Epidermal melanocyte (primary cell): ENCODE measurements around the gene CALML4.
"Not testable (repeated sequence)": the region's sequence is repeated elsewhere in the genome, so short reads cannot be mapped to it uniquely, and the experiment has no call there.

ENCODE experiments used
- DNase-seq: peaks from one replicate; pipeline ENCODE4 v3.0.0; 2011; ENCODE audit warnings: low spot score; ENCODE audit not compliant: insufficient read length

CALML4 gene

GRCh38 chr15:68191555-68191954 is 13.6 kb downstream of the CALML4 start:
- DNase-seq, result no peak

DNA sequence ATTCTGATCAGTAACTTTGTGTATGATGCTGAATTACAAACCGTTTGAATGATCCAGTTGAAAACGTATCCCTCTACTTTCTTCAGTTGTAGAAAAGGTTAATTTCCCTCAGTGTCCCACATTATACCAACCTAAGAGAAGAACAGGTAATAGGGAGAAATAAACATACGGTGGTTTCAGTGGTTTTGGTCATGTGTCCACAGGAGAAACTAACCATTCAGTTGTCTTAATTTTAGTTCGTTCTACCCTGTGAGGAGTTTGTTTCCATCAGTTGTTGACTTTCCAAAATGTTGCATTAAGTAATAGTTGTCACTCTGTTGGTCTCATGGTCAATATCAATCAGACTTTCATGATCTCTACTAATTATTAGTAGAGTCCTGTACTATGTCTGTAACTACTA is 15.1 kb downstream of the CALML4 start:
- no peak for DNase-seq

- no peak for DNase-seq
Measured at GRCh38 chr15:68188647-68189046, 16.5 kb downstream of the CALML4 start.

GRCh38 chr15:68187559-68187958 is 17.6 kb downstream of the CALML4 start:
- no peak for DNase-seq

- no peak for DNase-seq
Measured at GRCh38 chr15:68186671-68187397, 18.3 kb downstream of the CALML4 start.

- DNase-seq, result no peak
Measured at GRCh38 chr15:68184616-68185480, 20.3 kb downstream of the CALML4 start.

- no peak for DNase-seq
Measured at GRCh38 chr15:68183616-68184315, 21.4 kb downstream of the CALML4 start.

DNA sequence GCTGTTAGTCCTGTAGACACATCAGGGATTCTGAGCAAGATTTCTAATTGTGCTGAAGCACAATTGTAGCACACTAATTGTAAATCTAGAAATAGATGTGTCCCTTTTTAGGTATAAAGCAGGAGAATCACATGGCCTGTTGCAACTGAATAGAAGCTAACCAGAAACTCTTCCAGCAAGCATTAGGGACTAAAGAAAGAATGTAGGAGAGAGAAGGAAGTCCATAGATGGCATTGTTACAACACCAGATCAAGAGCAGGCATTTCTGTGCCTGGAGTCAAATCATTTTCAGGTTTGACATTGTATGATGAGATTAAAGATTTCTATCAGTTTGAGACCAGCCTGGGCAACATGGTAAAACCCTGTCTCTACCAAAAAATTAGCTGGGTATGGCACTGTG is 27.4 kb downstream of the CALML4 start:
- DNase-seq, result no peak

- no peak for DNase-seq
Measured at GRCh38 chr15:68176601-68177000, 28.5 kb downstream of the CALML4 start.

GRCh38 chr15:68175526-68175925 is 29.6 kb downstream of the CALML4 start:
- no peak for DNase-seq

DNA sequence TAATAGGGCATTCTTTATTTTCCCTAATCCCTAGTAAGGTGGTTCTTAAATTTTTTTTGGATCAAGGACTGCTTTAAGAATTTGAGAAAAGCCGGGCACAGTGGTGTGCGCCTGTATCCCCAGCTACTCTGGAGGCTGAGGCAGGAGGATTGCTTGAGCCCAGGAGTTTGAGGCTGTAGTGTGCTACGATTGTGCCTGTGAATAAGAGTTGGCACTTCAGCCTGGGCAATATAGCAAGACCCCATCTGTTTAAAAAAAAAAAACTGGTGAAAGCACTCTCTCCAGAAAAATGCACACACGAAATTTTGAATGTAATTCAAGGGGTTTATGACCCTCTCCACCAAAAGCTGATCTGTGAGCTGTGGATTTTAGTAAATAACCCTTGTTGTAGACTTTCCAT is 32.0 kb downstream of the CALML4 start:
- DNase-seq, result no peak

DNA sequence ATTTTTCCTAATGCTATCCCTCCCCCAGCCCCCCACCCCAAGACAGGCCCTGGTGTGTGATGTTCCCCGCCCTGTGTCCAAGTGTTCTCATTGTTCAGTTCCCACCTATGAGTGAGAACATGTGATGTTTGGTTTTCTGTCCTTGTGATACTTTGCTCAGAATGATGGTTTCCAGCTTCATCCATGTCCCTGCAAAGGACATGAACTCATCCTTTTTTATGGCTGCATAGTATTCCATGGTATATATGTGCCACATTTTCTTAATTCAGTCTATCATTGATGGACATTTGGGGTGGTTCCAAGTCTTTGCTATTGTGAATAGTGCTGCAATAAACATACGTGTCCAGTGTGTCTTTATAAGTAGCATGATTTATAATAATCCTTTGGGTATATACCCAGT is 33.1 kb downstream of the CALML4 start:
- not testable (repeated sequence) for DNase-seq

GRCh38 chr15:68166847-68167246 is 38.3 kb downstream of the CALML4 start:
- DNase-seq, result no peak

DNA sequence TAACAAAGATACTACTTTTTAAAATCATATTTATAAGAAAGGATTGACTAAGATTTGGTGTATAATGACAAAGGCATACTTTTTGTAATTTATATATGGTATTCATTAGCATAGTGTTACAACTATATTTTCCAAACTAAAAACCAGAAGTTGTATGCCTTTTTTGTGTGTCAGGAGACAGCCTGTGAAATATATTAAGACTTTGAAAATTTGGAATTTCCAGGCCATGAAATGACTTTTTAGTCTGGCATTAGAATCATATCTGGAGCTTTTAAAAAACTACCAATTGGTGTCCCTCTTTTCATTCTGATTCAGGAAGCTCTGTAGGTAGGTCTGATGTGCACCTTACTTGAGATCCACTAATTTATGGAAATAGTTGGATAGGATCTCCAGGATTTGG is 41.9 kb downstream of the CALML4 start:
- no peak for DNase-seq

GRCh38 chr15:68158046-68158628 is 47.0 kb downstream of the CALML4 start:
- no peak for DNase-seq

- DNase-seq, result no peak
Measured at GRCh38 chr15:68157074-68157473, 48.1 kb downstream of the CALML4 start.

- no peak for DNase-seq
Measured at GRCh38 chr15:68154923-68155559, 50.1 kb downstream of the CALML4 start.

DNA sequence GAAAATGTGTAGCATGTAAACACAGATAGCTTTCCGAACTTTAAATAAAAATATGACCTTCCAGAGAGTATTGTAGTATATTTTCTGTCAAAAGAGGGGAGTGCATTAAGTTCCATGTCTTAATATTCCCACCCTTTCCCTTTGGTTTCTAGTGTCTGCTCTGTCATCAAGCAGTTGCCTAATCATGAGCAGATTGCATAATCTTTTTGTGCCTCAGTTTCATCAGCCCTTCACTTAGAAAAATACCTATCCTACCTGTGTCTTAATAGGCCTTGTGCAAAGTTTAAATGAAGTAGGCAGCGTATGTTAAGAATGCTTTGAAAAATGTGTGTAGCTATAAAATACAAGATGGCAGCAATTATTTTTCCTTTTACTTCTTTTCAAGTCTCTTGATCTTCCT is 52.8 kb downstream of the CALML4 start:
- DNase-seq, result no peak

DNA sequence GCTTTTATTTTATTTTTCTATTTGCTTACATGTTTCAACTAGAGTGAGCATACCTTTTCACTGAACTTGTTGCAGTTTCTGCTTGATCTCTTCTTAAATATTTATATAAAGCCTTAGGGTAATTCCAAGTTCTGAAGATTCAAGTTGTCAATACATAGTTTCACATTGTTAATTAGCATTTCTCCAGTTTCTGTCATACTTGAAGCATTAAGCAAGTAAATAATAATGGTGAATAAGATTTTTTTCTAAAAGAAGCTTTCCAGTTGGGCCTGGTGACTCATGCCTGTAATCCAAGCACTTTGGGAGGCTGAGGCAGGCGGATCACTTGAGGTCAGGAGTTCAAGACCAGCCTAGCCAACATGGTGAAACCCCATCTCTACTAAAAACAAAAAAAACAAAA is 53.9 kb downstream of the CALML4 start:
- no peak for DNase-seq

DNA sequence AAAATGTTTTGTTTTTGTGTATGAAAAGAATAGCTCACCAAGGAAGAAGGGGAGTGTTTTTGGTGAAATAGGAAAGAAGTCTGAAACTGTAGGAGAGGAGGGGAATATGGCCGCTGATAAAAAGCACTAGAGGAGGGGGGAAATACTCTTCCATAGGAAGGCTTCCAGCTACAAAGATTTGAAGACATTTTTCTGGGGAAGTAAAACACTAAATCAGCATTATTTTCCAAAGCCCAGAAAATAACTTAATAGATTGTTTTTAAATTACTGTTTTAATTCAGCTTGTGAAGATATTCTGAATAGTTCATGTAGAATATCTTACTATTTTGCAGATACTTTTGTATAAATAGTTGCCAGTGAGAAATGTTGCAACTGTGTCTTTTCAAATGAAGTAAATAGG is 54.9 kb downstream of the CALML4 start:
- no peak for DNase-seq

- no peak for DNase-seq
Measured at GRCh38 chr15:68149059-68149458, 56.1 kb downstream of the CALML4 start.
